Gastrocnemius medialis (tissue), 4 donors: Measurements from ENCODE around the gene RBFOX1. TPM values are rescaled to one million over a fixed set of nuclear protein-coding genes. Genes with fewer than 3 reads are reported as not detected.
A peak's percentile ranks its signal among the peaks of the same experiment; 100 is the strongest.

Experiments used
- ATAC-seq, 2 donors: fragments of 150-250 bp; one replicate each; pipeline ENCODE4 v1.9.1; 2016
- DNase-seq, 2 donors: peaks; one replicate each; pipeline ENCODE4 v3.0.0-alpha.2; 2019
- H3K27ac ChIP-seq, 4 donors: fragments of 200-600 bp; sonication (generic); 1 replicate in 1 of 4; 2 replicates in 3 of 4; pipeline ENCODE4 v1.5.1; 2016 to 2018; ENCODE audit warnings: mild to moderate bottlenecking in 2 of 4, moderate library complexity in 1 of 4
- H3K27me3 ChIP-seq, 3 donors: fragments of 200-600 bp; sonication (generic) in 2 of 3; 1 replicate in 1 of 3; 2 replicates in 2 of 3; pipeline versions ENCODE4 v1.5.1 to v1.6.0; 2016 to 2019; ENCODE audit warnings: mild to moderate bottlenecking in 1 of 3, moderate library complexity in 1 of 3
- H3K36me3 ChIP-seq, 2 donors: fragments of 200-600 bp; sonication (generic) in 1 of 2; one replicate each; pipeline ENCODE4 v1.5.1; 2017 to 2018
- H3K4me1 ChIP-seq, 2 donors: fragments of 200-600 bp; sonication (generic) in 1 of 2; one replicate each; pipeline ENCODE4 v1.5.1; 2016 to 2017; ENCODE audit warnings: mild to moderate bottlenecking in 2 of 2
- H3K4me3 ChIP-seq, 4 donors: fragments of 200-600 bp; sonication (generic) in 3 of 4; 1 replicate in 1 of 4; 2 replicates in 3 of 4; pipeline ENCODE4 v1.5.1; 2016 to 2019; ENCODE audit warnings: mild to moderate bottlenecking in 2 of 4
- H3K9me3 ChIP-seq, 3 donors: fragments of 200-600 bp; sonication (generic) in 2 of 3; 1 replicate in 1 of 3; 2 replicates in 2 of 3; pipeline ENCODE4 v1.5.1; 2016 to 2019
- CTCF ChIP-seq, 5 experiments: fragments of 450-650 bp in 3 of 5; fragments of 200-600 bp in 2 of 5; sonication (generic) in 2 of 5; IDR thresholded peaks in 4 of 5; conservative IDR thresholded peaks in 1 of 5; 1 replicate in 4 of 5; 2 replicates in 1 of 5; pipeline ENCODE4 v1.5.1; 2016 to 2019; ENCODE audit warnings: antibody characterized with exemption in 5 of 5, mild to moderate bottlenecking in 3 of 5, moderate library complexity in 3 of 5
- POLR2A ChIP-seq, 2 donors: fragments of 450-650 bp; IDR thresholded peaks; one replicate each; pipeline ENCODE4 v1.6.1; 2017; ENCODE audit warnings: antibody characterized with exemption in 2 of 2, mild to moderate bottlenecking in 2 of 2, moderate library complexity in 2 of 2
- in situ Hi-C, 4 donors: fragments of 200-750 bp; cut with MboI; loops; one replicate each; pipeline versions ENCODE4 v1.15.0 to v1.8.0; 2017; ENCODE audit warnings: low sequenced_read_pairs in 4 of 4
- intact Hi-C: fragments of 100-400 bp; cut with DNase I; formaldehyde crosslinking; loops from one replicate; pipeline ENCODE4 v1.15.1; 2023; ENCODE audit warnings: low total_unique reads
- total RNA-seq, 4 donors: library from RNA; depleted of rRNA; stranded (reverse); fragments of >200 nt; gene quantifications; one replicate each; pipeline versions ENCODE4 v1.1.0 to v1.2.3, GENCODE V29; 2016

Gene RBFOX1
- total RNA-seq, 4 donors from 2014 or later = 42.5 to 98.8 (median 58.6) TPM

- ATAC-seq = no peak
- Histone ChIP-seq H3K27me3 (no peaks in the 10 kb centered on the region), H3K4me1 (peaks cover 28 to 29% of the 10 kb centered on the region in 2 donors), H3K27ac (no peak overlapping the region), H3K4me3 (no peak overlapping the region), H3K36me3 (peaks cover 0 to 13% of the 10 kb centered on the region in 2 donors), H3K9me3 (no peaks in the 10 kb centered on the region)
- no peak for DNase-seq
- in situ Hi-C loops = no loop called here
- intact Hi-C loops = no loop called here
- TF ChIP-seq CTCF (IDR thresholded peaks at IDR 0.05 in 4 of 5, conservative IDR thresholded peaks at IDR 0.05 in 1 of 5) (no peak), POLR2A (IDR thresholded peaks at IDR 0.05) (no peak)
These were observed 182.9 kb downstream of the RBFOX1 start for GRCh38 chr16:7515543-7515942.

GRCh38 chr16:7517496-7517895 is 184.9 kb downstream of the RBFOX1 start:
- peaks cover 0 to 13% of the 10 kb centered on the region in 2 donors for H3K36me3 ChIP-seq
- H3K4me1 ChIP-seq = peaks cover 19 to 24% of the 10 kb centered on the region in 2 donors
- no peak overlapping the region for H3K4me3 ChIP-seq
- no peaks in the 10 kb centered on the region for H3K9me3 ChIP-seq
- intact Hi-C loops = no loop called here
- no peak overlapping the region for H3K27ac ChIP-seq
- no peak for TF ChIP-seq POLR2A (IDR thresholded peaks at IDR 0.05)
- TF ChIP-seq CTCF (IDR thresholded peaks at IDR 0.05 in 4 of 5, conservative IDR thresholded peaks at IDR 0.05 in 1 of 5) = no peak
- ATAC-seq (no peak), DNase-seq (no peak)
- in situ Hi-C loops = no loop called here
- H3K27me3 ChIP-seq = no peaks in the 10 kb centered on the region

GRCh38 chr16:7518158-7518557 is 185.5 kb downstream of the RBFOX1 start:
- no peak for ATAC-seq
- Histone ChIP-seq H3K4me1 (peaks cover 19 to 24% of the 10 kb centered on the region in 2 donors), H3K4me3 (no peak overlapping the region), H3K36me3 (peaks cover 0 to 13% of the 10 kb centered on the region in 2 donors), H3K9me3 (no peaks in the 10 kb centered on the region), H3K27me3 (no peaks in the 10 kb centered on the region), H3K27ac (no peak overlapping the region)
- TF ChIP-seq CTCF (IDR thresholded peaks at IDR 0.05 in 4 of 5, conservative IDR thresholded peaks at IDR 0.05 in 1 of 5) (no peak), POLR2A (IDR thresholded peaks at IDR 0.05) (no peak)
- intact Hi-C loops (no loop called here), in situ Hi-C loops (no loop called here)
- DNase-seq = no peak

- no peak for TF ChIP-seq CTCF (IDR thresholded peaks at IDR 0.05 in 4 of 5, conservative IDR thresholded peaks at IDR 0.05 in 1 of 5)
- no peak for TF ChIP-seq POLR2A (IDR thresholded peaks at IDR 0.05)
- Histone ChIP-seq H3K36me3 (peaks cover 0 to 13% of the 10 kb centered on the region in 2 donors), H3K27ac (no peak overlapping the region), H3K4me3 (no peak overlapping the region), H3K4me1 (peaks cover 20 to 35% of the 10 kb centered on the region in 2 donors), H3K27me3 (no peaks in the 10 kb centered on the region), H3K9me3 (no peaks in the 10 kb centered on the region)
- intact Hi-C loops = no loop called here
- DNase-seq (peak in 1 of 2 donors; percentile 22), ATAC-seq (peak in 1 of 2 donors; percentile 50)
- in situ Hi-C loops = no loop called here
These were observed 189.2 kb downstream of the RBFOX1 start for GRCh38 chr16:7521834-7522233.

GRCh38 chr16:7524419-7524818 is 191.8 kb downstream of the RBFOX1 start:
- no peak for DNase-seq
- intact Hi-C loops (no loop called here), in situ Hi-C loops (no loop called here)
- ATAC-seq = no peak
- Histone ChIP-seq H3K9me3 (no peaks in the 10 kb centered on the region), H3K27ac (no peak overlapping the region), H3K36me3 (no peaks in the 10 kb centered on the region), H3K4me3 (no peak overlapping the region), H3K27me3 (no peaks in the 10 kb centered on the region), H3K4me1 (peaks cover 28 to 35% of the 10 kb centered on the region in 2 donors)
- TF ChIP-seq CTCF (IDR thresholded peaks at IDR 0.05 in 4 of 5, conservative IDR thresholded peaks at IDR 0.05 in 1 of 5) = no peak
- TF ChIP-seq POLR2A (IDR thresholded peaks at IDR 0.05) = no peak
